ENCODE data around the gene CEP57L1.

Gene CEP57L1

GRCh38 chr6:109095036-109095834 lies at the start of gene CEP57L1:
CEP57L1 (plus strand) TSS chr6:109095507; CDS start chr6:109145222, 49,715 bp downstream.
- ATAC-seq, result peak; percentile 74 to 80

DNA sequence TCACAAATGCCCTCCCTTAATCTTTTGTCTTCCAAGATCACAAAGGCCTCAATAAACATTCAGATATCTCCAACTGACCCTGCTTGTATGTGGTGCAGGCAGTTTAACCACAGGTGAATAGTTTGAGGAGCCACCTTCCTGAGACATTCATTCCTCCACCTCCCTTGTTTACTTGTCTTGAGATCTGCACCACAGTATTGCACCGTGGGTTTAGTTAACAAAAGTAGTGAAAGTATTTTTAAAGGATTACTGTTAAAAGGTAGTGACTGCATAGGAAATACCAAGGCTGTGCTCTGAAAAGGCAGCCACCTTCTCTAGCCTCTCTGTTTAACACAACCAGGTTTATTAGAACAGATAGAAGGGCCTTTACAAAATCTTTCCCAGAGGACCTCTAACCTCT lies 47.1 kb upstream of the CEP57L1 start:
- no peak for ATAC-seq

GRCh38 chr6:109048670-109049415 lies 46.5 kb upstream of the CEP57L1 start:
- no peak for ATAC-seq

DNA sequence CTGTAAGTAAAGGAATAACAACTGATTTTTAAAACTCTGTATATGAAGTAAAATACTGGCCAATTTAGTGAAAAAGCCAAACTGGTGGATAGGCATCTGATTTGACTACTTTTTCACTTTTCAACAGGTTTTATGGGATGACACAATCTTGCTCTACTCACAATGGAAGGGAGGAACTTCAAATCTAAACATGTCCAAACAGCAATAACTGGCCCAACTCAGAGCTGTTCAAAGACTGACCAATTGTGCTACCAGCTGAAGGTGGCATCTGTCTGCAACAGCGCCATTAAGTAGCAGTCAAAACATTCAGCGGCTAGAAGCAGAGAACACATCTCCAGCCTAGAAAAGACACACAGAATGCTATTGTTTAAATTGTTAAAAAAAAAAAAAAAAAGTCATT lies 45.3 kb upstream of the CEP57L1 start:
- no peak for ATAC-seq

DNA sequence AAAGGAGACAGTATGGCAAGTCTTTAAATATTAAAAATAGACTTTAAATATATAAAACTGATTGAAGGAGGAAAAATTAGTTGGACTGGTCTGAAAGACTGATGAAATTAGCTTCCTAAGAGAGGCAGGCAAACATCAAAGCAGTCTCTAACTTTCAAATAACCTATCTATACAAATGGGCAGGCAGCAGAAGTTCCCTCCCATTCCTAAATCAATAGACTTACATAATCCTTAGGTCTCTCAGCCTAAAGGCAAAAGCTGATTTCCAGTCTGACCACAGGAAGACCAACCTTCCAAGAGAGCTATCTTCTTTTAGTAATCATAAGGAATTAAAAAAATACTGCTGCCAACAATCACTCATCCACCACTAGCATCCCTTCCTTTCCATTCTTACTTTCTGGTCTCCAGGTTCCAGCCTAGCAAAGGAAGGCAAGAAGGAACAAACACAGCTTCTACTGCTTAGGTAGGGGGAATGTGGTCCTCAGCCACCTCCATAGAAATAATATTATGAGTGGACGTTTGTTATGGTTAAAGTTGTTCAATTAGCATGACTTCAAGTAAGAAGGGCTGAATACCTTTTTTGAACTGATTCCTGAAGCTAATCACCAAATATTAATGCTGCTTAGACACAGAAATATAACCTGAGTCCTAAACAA lies 44.7 kb upstream of the CEP57L1 start:
- no peak for ATAC-seq

GRCh38 chr6:109051301-109052017 lies 43.8 kb upstream of the CEP57L1 start:
- no peak for ATAC-seq

- ATAC-seq, result no peak
These were observed 43.2 kb upstream of the CEP57L1 start for GRCh38 chr6:109052018-109052651.

GRCh38 chr6:109052852-109053251 lies 42.5 kb upstream of the CEP57L1 start:
- ATAC-seq, result no peak

DNA sequence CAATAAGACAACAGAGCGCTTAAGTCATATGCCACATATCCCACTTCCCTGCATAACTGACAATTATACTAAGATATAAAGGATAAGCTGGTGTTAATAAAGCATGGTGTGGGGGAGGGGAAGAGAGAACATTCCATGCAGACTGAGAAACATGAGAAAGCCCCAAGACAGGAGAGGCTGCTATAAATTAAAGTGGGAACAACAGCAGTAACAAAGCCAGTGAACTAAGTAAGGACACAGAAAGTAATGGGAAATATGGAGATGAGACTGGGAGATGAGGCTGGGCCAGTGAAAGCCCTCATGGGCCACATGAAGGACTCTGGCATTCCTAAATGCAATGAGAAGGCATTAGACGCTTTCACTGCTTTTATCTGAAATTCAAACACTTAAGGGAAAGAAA lies 42.0 kb upstream of the CEP57L1 start:
- ATAC-seq, result no peak

DNA sequence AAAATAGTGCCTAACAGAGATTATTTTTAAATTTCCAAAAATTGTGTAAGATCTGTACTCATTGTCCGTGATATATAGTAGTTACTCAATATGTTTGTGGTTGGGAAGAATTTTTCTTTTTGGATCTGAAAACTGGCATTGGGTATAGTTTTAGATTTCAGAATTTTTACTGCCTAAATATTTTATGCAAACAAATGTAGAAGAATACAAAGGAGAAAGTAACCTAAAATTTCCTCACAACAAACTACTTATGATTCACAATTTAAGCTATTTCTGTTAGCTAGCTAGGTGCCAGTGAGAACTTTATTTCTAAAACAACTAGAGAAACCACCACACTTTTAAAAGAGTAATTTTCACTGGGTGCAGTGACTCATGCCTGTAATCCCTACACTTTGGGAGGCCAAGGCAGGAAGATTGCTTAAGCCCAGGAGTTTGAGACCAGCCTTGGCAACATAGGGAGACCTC lies 39.5 kb upstream of the CEP57L1 start:
- ATAC-seq, result no peak

DNA sequence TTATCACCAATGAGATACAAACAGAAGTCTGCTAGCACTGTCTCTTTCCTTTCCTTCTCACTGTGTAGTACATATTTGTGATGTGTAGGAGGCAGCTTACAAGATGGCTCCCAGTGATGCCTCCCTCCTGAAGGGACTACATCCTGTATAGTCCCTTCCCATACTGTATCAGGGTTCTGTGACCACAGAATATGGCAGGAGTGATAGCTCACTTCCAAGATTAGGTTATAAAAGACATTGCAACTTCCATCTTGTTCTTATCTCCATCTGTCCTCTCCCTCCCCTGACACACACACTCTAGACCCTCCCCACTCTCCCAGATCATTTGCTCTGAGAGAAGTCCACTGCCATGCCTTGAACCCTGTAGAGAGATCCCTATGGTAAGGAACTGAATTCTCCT lies 38.6 kb upstream of the CEP57L1 start:
- ATAC-seq, result no peak

- no peak for ATAC-seq
These were observed 36.7 kb upstream of the CEP57L1 start for GRCh38 chr6:109058620-109059019.

GRCh38 chr6:109059153-109059552 lies 36.2 kb upstream of the CEP57L1 start:
- ATAC-seq, result no peak

DNA sequence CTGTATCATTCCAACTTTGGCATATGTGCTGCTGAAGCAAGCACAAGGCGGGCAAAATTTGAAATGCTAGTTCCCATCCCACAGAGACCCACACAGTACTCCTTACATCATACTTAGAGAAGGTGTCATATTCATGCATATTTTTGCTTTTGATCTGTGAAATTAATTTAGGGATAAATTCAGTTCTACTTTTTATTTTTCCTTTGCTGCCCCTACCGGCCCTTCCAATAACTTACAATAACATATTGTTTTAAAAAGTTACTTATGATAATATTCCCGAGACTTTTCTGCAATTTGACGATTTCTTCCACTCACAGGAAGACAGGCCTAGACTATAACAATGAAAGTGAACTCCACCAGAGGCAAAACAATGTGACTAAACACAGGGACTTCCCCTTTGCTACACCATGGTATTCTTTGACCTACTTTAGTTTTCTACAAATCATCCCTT lies 35.7 kb upstream of the CEP57L1 start:
- peak; percentile 96 to 98 for ATAC-seq

DNA sequence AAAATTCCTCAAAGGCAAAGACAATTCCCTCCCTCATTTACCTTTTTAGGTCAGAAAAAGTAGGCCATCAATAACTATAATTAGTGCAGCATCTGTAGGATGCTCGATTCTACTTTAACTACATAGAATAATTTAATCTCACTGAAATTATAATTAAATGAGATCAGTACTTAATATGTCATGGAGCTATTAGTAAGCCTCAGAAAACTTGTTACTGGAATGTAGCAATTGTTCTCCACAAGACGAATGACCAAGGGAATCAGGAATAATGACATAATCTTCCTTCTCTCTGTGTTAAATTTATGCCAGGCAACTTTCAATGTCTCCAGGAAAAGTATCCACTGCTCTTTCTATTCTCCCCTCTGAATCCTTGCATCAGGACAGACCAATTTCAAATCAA lies 34.7 kb upstream of the CEP57L1 start:
- ATAC-seq, result no peak

GRCh38 chr6:109062216-109062615 lies 33.1 kb upstream of the CEP57L1 start:
- ATAC-seq, result no peak

DNA sequence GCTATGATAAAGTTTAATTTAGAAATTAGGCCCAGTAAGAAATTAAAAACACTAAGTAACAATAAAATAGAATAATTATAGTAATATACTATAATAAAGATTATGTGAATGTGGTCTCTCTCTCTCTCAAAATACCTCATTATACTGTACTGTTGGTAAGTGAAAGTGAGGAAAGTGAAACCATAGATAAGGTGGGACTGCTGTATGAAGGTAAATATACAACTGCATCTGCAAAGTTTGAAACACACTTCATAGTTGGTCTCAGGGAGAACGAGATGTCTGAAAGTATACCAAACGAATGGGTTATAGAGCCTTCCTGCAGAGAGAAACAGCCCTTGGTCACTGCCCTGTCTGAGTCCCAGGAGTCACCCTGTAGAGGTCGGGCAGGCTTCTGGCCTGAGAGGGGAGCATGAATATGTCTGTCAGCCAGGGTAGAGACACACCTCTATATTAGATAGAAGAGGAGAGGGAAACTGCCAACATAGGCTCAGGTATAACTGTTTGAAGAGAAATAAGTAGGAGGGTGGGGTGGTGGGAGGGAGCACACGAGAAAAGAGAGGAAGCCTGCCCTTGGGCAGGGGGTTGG lies 32.4 kb upstream of the CEP57L1 start:
- ATAC-seq, result no peak

DNA sequence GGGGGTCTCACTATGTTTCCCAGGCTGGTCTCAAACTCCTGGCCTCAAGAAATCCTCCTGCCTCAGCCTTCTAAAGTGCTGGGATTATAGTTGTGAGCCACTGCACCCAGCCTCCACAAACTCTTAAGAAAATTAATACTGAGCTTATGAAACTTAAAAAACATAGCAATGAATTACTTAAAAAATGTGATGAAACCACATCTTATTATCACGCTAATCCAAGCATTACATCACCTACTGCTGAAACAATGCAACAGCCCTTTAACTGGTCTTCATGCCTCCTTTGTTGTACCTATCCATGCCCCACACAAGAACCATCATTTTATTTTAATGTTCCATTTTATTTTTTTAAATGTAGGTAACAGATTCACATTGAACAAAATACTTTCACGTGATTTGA lies 25.6 kb upstream of the CEP57L1 start:
- ATAC-seq, result no peak

- ATAC-seq, result no peak
These were observed 24.0 kb upstream of the CEP57L1 start for GRCh38 chr6:109071125-109071917.

GRCh38 chr6:109073344-109074132 lies 21.8 kb upstream of the CEP57L1 start:
- peak; percentile 38 to 48 for ATAC-seq
